Activated effector memory CD4-positive, alpha-beta T cell treated with Interleukin-2 at 50 U/mL for 16 hours (primary cell): ENCODE results near the gene STKLD1.
A peak's percentile ranks its signal among the peaks of the same experiment; 100 is the strongest.
"Not testable (repeated sequence)": the region's sequence is repeated elsewhere in the genome, so short reads cannot be mapped to it uniquely, and the experiment has no call there.

Experiments
- DNase-seq: peaks from one replicate; pipeline ENCODE4 v3.0.0-alpha.2; 2020

STKLD1 gene

GRCh38 chr9:133375724-133376654 lies at the start of gene STKLD1, which contains the start of gene SURF4:
Gene STKLD1, plus strand, starts transcription at chr9:133376366. Its CDS starts 108 bp downstream, at chr9:133376474.
Gene SURF4, minus strand, starts transcription at chr9:133376060. Its CDS starts 91 bp downstream, at chr9:133375969.
- peak; percentile 95 for DNase-seq

- DNase-seq = not testable (repeated sequence)
Observed at GRCh38 chr9:133327021-133327420, 49.1 kb upstream of the STKLD1 start.

- DNase-seq = no peak
Observed at GRCh38 chr9:133327834-133328484, 48.2 kb upstream of the STKLD1 start.

- not testable (repeated sequence) for DNase-seq
Observed at GRCh38 chr9:133329306-133330156, 46.6 kb upstream of the STKLD1 start.

- no peak for DNase-seq
Observed at GRCh38 chr9:133331221-133331620, 44.9 kb upstream of the STKLD1 start.

GRCh38 chr9:133331641-133332380 lies 44.4 kb upstream of the STKLD1 start:
- no peak for DNase-seq

- no peak for DNase-seq
Observed at GRCh38 chr9:133332381-133332730, 43.8 kb upstream of the STKLD1 start.

GRCh38 chr9:133333011-133333410 lies 43.2 kb upstream of the STKLD1 start:
- DNase-seq = no peak

- DNase-seq = no peak
Observed at GRCh38 chr9:133333566-133333965, 42.6 kb upstream of the STKLD1 start.

- DNase-seq = no peak
Observed at GRCh38 chr9:133334161-133334560, 42.0 kb upstream of the STKLD1 start.

- not testable (repeated sequence) for DNase-seq
Observed at GRCh38 chr9:133334888-133335287, 41.3 kb upstream of the STKLD1 start.

- peak; percentile 91 for DNase-seq
Observed at GRCh38 chr9:133335924-133336811, 40.0 kb upstream of the STKLD1 start, which contains the start of gene SURF6. Gene SURF6, minus strand, starts transcription at chr9:133336188. Its CDS starts 56 bp downstream, at chr9:133336132.

- DNase-seq = no peak
Observed at GRCh38 chr9:133339641-133340040, 36.5 kb upstream of the STKLD1 start.

GRCh38 chr9:133340256-133340655 lies 35.9 kb upstream of the STKLD1 start:
- no peak for DNase-seq

- no peak for DNase-seq
Observed at GRCh38 chr9:133340916-133341315, 35.2 kb upstream of the STKLD1 start.

- no peak for DNase-seq
Observed at GRCh38 chr9:133341369-133342068, 34.6 kb upstream of the STKLD1 start.

- DNase-seq = no peak
Observed at GRCh38 chr9:133342069-133342406, 34.1 kb upstream of the STKLD1 start.

GRCh38 chr9:133342570-133342969 lies 33.6 kb upstream of the STKLD1 start:
- no peak for DNase-seq

GRCh38 chr9:133344071-133344470 lies 32.1 kb upstream of the STKLD1 start:
- no peak for DNase-seq

- no peak for DNase-seq
Observed at GRCh38 chr9:133344979-133345378, 31.2 kb upstream of the STKLD1 start.

- DNase-seq = no peak
Observed at GRCh38 chr9:133345596-133345995, 30.6 kb upstream of the STKLD1 start.
